Sigmoid colon (tissue), 4 donors: ENCODE measurements around the gene JAZF1.

Experiments
- CTCF ChIP-seq, 4 experiments: fragments of 450-650 bp in 3 of 4; fragments of 200-600 bp in 1 of 4; IDR thresholded peaks; one replicate each; pipeline ENCODE4 v1.5.1; 2016 to 2019; ENCODE audit warnings: antibody characterized with exemption in 4 of 4, mild to moderate bottlenecking in 3 of 4, moderate library complexity in 2 of 4
- EP300 ChIP-seq, 4 donors: sonication (generic); formaldehyde crosslinking; IDR thresholded peaks; one replicate each; pipeline ENCODE4 v1.6.1; 2017; ENCODE audit warnings: antibody characterized with exemption in 4 of 4
- POLR2A ChIP-seq, 2 donors: fragments of 450-650 bp; IDR thresholded peaks; one replicate each; pipeline ENCODE4 v1.6.1; 2016; ENCODE audit warnings: antibody characterized with exemption in 2 of 2, mild to moderate bottlenecking in 2 of 2, moderate library complexity in 2 of 2

- TF ChIP-seq CTCF (IDR thresholded peaks at IDR 0.05) (no peak), EP300 (IDR thresholded peaks at IDR 0.05) (no peak), POLR2A (IDR thresholded peaks at IDR 0.05) (no peak)
Measured at GRCh38 chr7:28032738-28033380, 147.7 kb downstream of the JAZF1 start.
